Measurements from ENCODE around the gene BORA. TPM values are rescaled to one million over a fixed set of nuclear protein-coding genes. Genes with fewer than 3 reads are reported as not detected.
"Not testable (repeated sequence)": the region's sequence is repeated elsewhere in the genome, so short reads cannot be mapped to it uniquely, and the experiment has no call there.

BORA gene
- polyA plus RNA-seq: 9.8 TPM

- peaks cover 2% of the 10 kb centered on the region for H3K36me3 Mint-ChIP-seq
- H3K4me3 Mint-ChIP-seq: peak within 1 kb of the TSS; percentile 85 to 99 (median 95)
- H3K9me3 Mint-ChIP-seq: no peaks in the 10 kb centered on the region
- peaks cover 22 to 42% (median 34%) of the 10 kb centered on the region in 3 donors for H3K4me1 Mint-ChIP-seq
- no peaks in the 10 kb centered on the region for H3K27me3 Mint-ChIP-seq
- H3K27ac Mint-ChIP-seq: peak within 1 kb of the TSS; percentile 79 to 96 (median 94)
Measured at GRCh38 chr13:72727417-72728289, at the start of gene BORA, which contains the start of gene MZT1. BORA (plus strand) TSS chr13:72727923; CDS start chr13:72728941, 1,018 bp downstream. MZT1 (minus strand) TSS chr13:72727629; CDS start chr13:72727602, 27 bp downstream.

- Mint-ChIP-seq H3K4me3 (no peak overlapping the region), H3K36me3 (no peaks in the 10 kb centered on the region), H3K27ac (no peak overlapping the region), H3K9me3 (no peaks in the 10 kb centered on the region), H3K4me1 (peaks cover 0 to 2% (median 0%) of the 10 kb centered on the region in 3 donors), H3K27me3 (no peaks in the 10 kb centered on the region)
Measured at GRCh38 chr13:72678312-72678711, 49.4 kb upstream of the BORA start.

- Mint-ChIP-seq H3K36me3 (no peaks in the 10 kb centered on the region), H3K4me3 (no peak overlapping the region), H3K4me1 (no peaks in the 10 kb centered on the region), H3K27me3 (no peaks in the 10 kb centered on the region), H3K27ac (no peak overlapping the region), H3K9me3 (no peaks in the 10 kb centered on the region)
Measured at GRCh38 chr13:72680353-72680752, 47.4 kb upstream of the BORA start.

- no peaks in the 10 kb centered on the region for H3K27me3 Mint-ChIP-seq
- peaks cover 0 to 2% (median 0%) of the 10 kb centered on the region in 3 donors for H3K9me3 Mint-ChIP-seq
- no peaks in the 10 kb centered on the region for H3K4me1 Mint-ChIP-seq
- no peak overlapping the region for H3K4me3 Mint-ChIP-seq
- H3K27ac Mint-ChIP-seq: no peak overlapping the region
- H3K36me3 Mint-ChIP-seq: no peaks in the 10 kb centered on the region
Measured at GRCh38 chr13:72686766-72687165, 41.0 kb upstream of the BORA start.

GRCh38 chr13:72689181-72689696, 38.5 kb upstream of the BORA start:
- Mint-ChIP-seq H3K4me3 (no peak overlapping the region), H3K9me3 (peaks cover 0 to 5% (median 2%) of the 10 kb centered on the region in 3 donors), H3K27me3 (peaks cover 4% of the 10 kb centered on the region), H3K27ac (no peak overlapping the region), H3K4me1 (no peaks in the 10 kb centered on the region), H3K36me3 (no peaks in the 10 kb centered on the region)

GRCh38 chr13:72692884-72693514, 34.7 kb upstream of the BORA start:
- Mint-ChIP-seq H3K27me3 (peaks cover 4% of the 10 kb centered on the region), H3K9me3 (peaks cover 0 to 5% (median 2%) of the 10 kb centered on the region in 3 donors), H3K27ac (no peak overlapping the region), H3K36me3 (no peaks in the 10 kb centered on the region), H3K4me1 (no peaks in the 10 kb centered on the region), H3K4me3 (no peak overlapping the region)

- Mint-ChIP-seq H3K27me3 (peaks cover 4% of the 10 kb centered on the region), H3K9me3 (peaks cover 0 to 5% (median 2%) of the 10 kb centered on the region in 3 donors), H3K4me3 (no peak overlapping the region), H3K36me3 (no peaks in the 10 kb centered on the region), H3K27ac (no peak overlapping the region), H3K4me1 (no peaks in the 10 kb centered on the region)
Measured at GRCh38 chr13:72693832-72694231, 33.9 kb upstream of the BORA start.

- Mint-ChIP-seq H3K4me1 (no peaks in the 10 kb centered on the region), H3K36me3 (no peaks in the 10 kb centered on the region), H3K27me3 (peaks cover 4% of the 10 kb centered on the region), H3K9me3 (peaks cover 0 to 5% (median 2%) of the 10 kb centered on the region in 3 donors), H3K4me3 (no peak overlapping the region), H3K27ac (no peak overlapping the region)
Measured at GRCh38 chr13:72694314-72694713, 33.4 kb upstream of the BORA start.

GRCh38 chr13:72696579-72696978, 31.1 kb upstream of the BORA start:
- Mint-ChIP-seq H3K36me3 (no peaks in the 10 kb centered on the region), H3K27ac (no peak overlapping the region), H3K9me3 (peaks cover 0 to 5% (median 0%) of the 10 kb centered on the region in 3 donors), H3K27me3 (peaks cover 4% of the 10 kb centered on the region), H3K4me3 (no peak overlapping the region), H3K4me1 (no peaks in the 10 kb centered on the region)

GRCh38 chr13:72698164-72698563, 29.6 kb upstream of the BORA start:
- H3K4me3 Mint-ChIP-seq: no peak overlapping the region

GRCh38 chr13:72700509-72700908, 27.2 kb upstream of the BORA start:
- no peak overlapping the region for H3K27ac Mint-ChIP-seq
- H3K4me1 Mint-ChIP-seq: no peaks in the 10 kb centered on the region
- H3K27me3 Mint-ChIP-seq: no peaks in the 10 kb centered on the region
- H3K9me3 Mint-ChIP-seq: no peaks in the 10 kb centered on the region
- H3K4me3 Mint-ChIP-seq: no peak overlapping the region
- H3K36me3 Mint-ChIP-seq: peaks cover 1% of the 10 kb centered on the region

More at GRCh38 chr13:72698164-72698563, 29.6 kb upstream of the BORA start:
- Mint-ChIP-seq H3K36me3 (no peaks in the 10 kb centered on the region), H3K4me1 (no peaks in the 10 kb centered on the region), H3K27ac (no peak overlapping the region), H3K9me3 (no peaks in the 10 kb centered on the region), H3K27me3 (no peaks in the 10 kb centered on the region)

- H3K27ac Mint-ChIP-seq: peak overlapping the region in 1 of 3 donors; percentile 73
- H3K4me3 Mint-ChIP-seq: no peak overlapping the region
- H3K4me1 Mint-ChIP-seq: peaks cover 4 to 6% (median 4%) of the 10 kb centered on the region in 3 donors
- peaks cover 18% of the 10 kb centered on the region for H3K36me3 Mint-ChIP-seq
- peaks cover 0 to 7% (median 4%) of the 10 kb centered on the region in 3 donors for H3K9me3 Mint-ChIP-seq
- no peaks in the 10 kb centered on the region for H3K27me3 Mint-ChIP-seq
Measured at GRCh38 chr13:72716776-72717175, 10.9 kb upstream of the BORA start.

- not testable (repeated sequence) for H3K27me3 Mint-ChIP-seq, H3K36me3 Mint-ChIP-seq, H3K27ac Mint-ChIP-seq, H3K9me3 Mint-ChIP-seq
- Mint-ChIP-seq H3K4me3 (peak overlapping the region; percentile 85 to 99 (median 95)), H3K4me1 (peaks cover 26 to 41% (median 28%) of the 10 kb centered on the region in 3 donors)
Measured at GRCh38 chr13:72726185-72726584, 1.5 kb upstream of the BORA start.

- H3K27me3 Mint-ChIP-seq: no peaks in the 10 kb centered on the region
- H3K4me3 Mint-ChIP-seq: peak overlapping the region; percentile 85 to 99 (median 95)
- H3K9me3 Mint-ChIP-seq: no peaks in the 10 kb centered on the region
- H3K36me3 Mint-ChIP-seq: peaks cover 2% of the 10 kb centered on the region
- peak overlapping the region; percentile 79 to 96 (median 94) for H3K27ac Mint-ChIP-seq
- H3K4me1 Mint-ChIP-seq: peaks cover 22 to 42% (median 34%) of the 10 kb centered on the region in 3 donors
Measured at GRCh38 chr13:72726726-72727416, 852 bp upstream of the BORA start.

GRCh38 chr13:72728290-72728605, 525 bp downstream of the BORA start:
- Mint-ChIP-seq H3K27me3 (no peaks in the 10 kb centered on the region), H3K36me3 (peaks cover 2% of the 10 kb centered on the region)

More at GRCh38 chr13:72728290-72728605, 525 bp downstream of the BORA start:
- peak overlapping the region; percentile 85 to 99 (median 95) for H3K4me3 Mint-ChIP-seq
- H3K4me1 Mint-ChIP-seq: peaks cover 22 to 36% (median 28%) of the 10 kb centered on the region in 3 donors
- no peaks in the 10 kb centered on the region for H3K9me3 Mint-ChIP-seq
- peak overlapping the region; percentile 79 to 96 (median 94) for H3K27ac Mint-ChIP-seq

Measured in IgD-negative memory B cell (primary cell).